Neuronal stem cell (in vitro differentiated cells): ENCODE results near the gene CASKIN2. TPM values are rescaled to one million over a fixed set of nuclear protein-coding genes. Genes with fewer than 3 reads are reported as not detected.

Source experiments
- DNase-seq: peaks from one replicate; pipeline ENCODE4 v3.0.0-alpha.2; 2013; ENCODE audit warnings: low spot score
- H2AFZ ChIP-seq: one replicate; pipeline ENCODE4 v1.6.1; 2013; ENCODE audit warnings: mild to moderate bottlenecking, low read length, inconsistent platforms
- H2AK5ac ChIP-seq: 2 replicates; pipeline ENCODE4 v1.6.1; 2013; ENCODE audit warnings: low read depth, mild to moderate bottlenecking, inconsistent platforms, low read length, moderate library complexity, mixed read lengths
- H2BK120ac ChIP-seq: 2 replicates; pipeline ENCODE4 v1.6.1; 2013; ENCODE audit warnings: low read depth, mild to moderate bottlenecking, inconsistent platforms, low read length, moderate library complexity, mixed read lengths
- H2BK12ac ChIP-seq: one replicate; pipeline ENCODE4 v1.6.1; 2013; ENCODE audit warnings: low read length, inconsistent platforms
- H2BK15ac ChIP-seq: 2 replicates; pipeline ENCODE4 v1.6.1; 2013; ENCODE audit warnings: mild to moderate bottlenecking, low read length, inconsistent platforms, mixed read lengths
- H2BK5ac ChIP-seq: one replicate; pipeline ENCODE4 v1.6.1; 2013; ENCODE audit warnings: inconsistent platforms, mild to moderate bottlenecking, low read length, moderate library complexity
- H3K14ac ChIP-seq: one replicate; pipeline ENCODE4 v1.6.1; 2013; ENCODE audit warnings: low read length, inconsistent platforms
- H3K18ac ChIP-seq: 2 replicates; pipeline ENCODE4 v1.6.1; 2013; ENCODE audit warnings: low read length, inconsistent platforms
- H3K23ac ChIP-seq: 2 replicates; pipeline ENCODE4 v1.6.1; 2013; ENCODE audit warnings: low read depth, mild to moderate bottlenecking, mixed read lengths, low read length, inconsistent platforms; ENCODE audit not compliant: poor library complexity
- H3K27ac ChIP-seq: replicated peaks from 3 replicates; pipeline ENCODE4 v1.5.1; 2013; ENCODE audit warnings: low read length, inconsistent platforms
- H3K27me3 ChIP-seq, 3 experiments: 2 replicates each; pipeline ENCODE4 v1.6.1; 2013; ENCODE audit warnings: low read length in 3 of 3, mild to moderate bottlenecking in 2 of 3, inconsistent platforms in 1 of 3, low read depth in 1 of 3, mixed read lengths in 1 of 3, moderate library complexity in 1 of 3; ENCODE audit not compliant: control insufficient read depth in 3 of 3, insufficient read depth in 3 of 3
- H3K36me3 ChIP-seq, 2 donors: replicated peaks in 1 of 2; 2 replicates each; pipeline ENCODE4 v1.6.1; 2013; ENCODE audit warnings: low read length in 2 of 2; ENCODE audit not compliant: control insufficient read depth in 2 of 2, insufficient read depth in 2 of 2
- H3K4ac ChIP-seq: 2 replicates; pipeline ENCODE4 v1.6.1; 2013; ENCODE audit warnings: inconsistent platforms, mild to moderate bottlenecking, low read length, moderate library complexity
- H3K4me1 ChIP-seq, 2 donors: 1 replicate in 1 of 2; 2 replicates in 1 of 2; pipeline ENCODE4 v1.6.1; 2013; ENCODE audit warnings: low read length in 2 of 2, low read depth in 1 of 2; ENCODE audit not compliant: control insufficient read depth in 2 of 2, insufficient read depth in 1 of 2
- H3K4me2 ChIP-seq: one replicate; pipeline ENCODE4 v1.6.1; 2013; ENCODE audit warnings: mild to moderate bottlenecking, low read length, inconsistent platforms; ENCODE audit not compliant: insufficient read depth, poor library complexity, severe bottlenecking
- H3K4me3 ChIP-seq, 2 donors: 2 replicates each; pipeline ENCODE4 v1.5.1; 2013; ENCODE audit warnings: low read length in 2 of 2, mild to moderate bottlenecking in 2 of 2, inconsistent platforms in 1 of 2, moderate library complexity in 1 of 2
- H3K79me1 ChIP-seq: one replicate; pipeline ENCODE4 v1.6.1; 2013; ENCODE audit warnings: low read depth, mild to moderate bottlenecking, inconsistent platforms, low read length, moderate library complexity
- H3K9ac ChIP-seq: one replicate; pipeline ENCODE4 v1.6.1; 2013; ENCODE audit warnings: mild to moderate bottlenecking, low read depth, low read length, inconsistent platforms; ENCODE audit not compliant: poor library complexity
- H3K9me3 ChIP-seq, 2 donors: replicated peaks in 1 of 2; 2 replicates each; pipeline versions ENCODE3 to v1.6.1; 2013; ENCODE audit warnings: low read length in 2 of 2, mild to moderate bottlenecking in 2 of 2, inconsistent platforms in 1 of 2, low read depth in 1 of 2, mixed read lengths in 1 of 2, moderate library complexity in 1 of 2; ENCODE audit not compliant: control insufficient read depth in 2 of 2, insufficient read depth in 1 of 2
- H4K8ac ChIP-seq: one replicate; pipeline ENCODE4 v1.6.1; 2013; ENCODE audit warnings: low read depth, mild to moderate bottlenecking, inconsistent platforms, low read length, moderate library complexity
- H4K91ac ChIP-seq: one replicate; pipeline ENCODE4 v1.6.1; 2013; ENCODE audit warnings: low read length, low read depth, mild to moderate bottlenecking, inconsistent platforms; ENCODE audit not compliant: poor library complexity
- WGBS, 2 donors: extraction: QIAGEN DNeasy Blood & Tissue Kit; methylation state at CpG; one replicate each; pipeline ENCODE4 v1.1.7; 2013; ENCODE audit warnings: missing lambda C conversion rate in 2 of 2, mixed read lengths in 1 of 2; ENCODE audit not compliant: insufficient read length in 2 of 2, insufficient replicate concordance in 1 of 2; ENCODE audit errors: extremely low coverage in 2 of 2; 5-methylcytosine and 5-hydroxymethylcytosine counted together
- polyA plus RNA-seq, 2 experiments: library from polyadenylated mRNA; stranded (reverse); fragments of 200-250 nt; gene quantifications; one replicate each; pipeline ENCODE4 v1.2.3, GENCODE V29; 2013

The CASKIN2 gene
- 7.5 TPM for polyA plus RNA-seq (2013, experiment 1 of 2)
- 7.9 TPM for polyA plus RNA-seq (2013, experiment 2 of 2)

- Histone ChIP-seq H4K91ac (no peak within 1 kb of the TSS), H4K8ac (no peak within 1 kb of the TSS), H3K4me2 (peak within 1 kb of the TSS; percentile 100), H3K36me3 (peaks cover 21 to 59% of the 10 kb centered on the region in 2 donors), H2AFZ (peak within 1 kb of the TSS; percentile 99), H3K4me1 (peaks cover 12 to 18% of the 10 kb centered on the region in 2 donors), H3K4me3 (peak within 1 kb of the TSS; percentile 67 to 99), H3K4ac (no peak within 1 kb of the TSS), H3K27ac (no peak within 1 kb of the TSS), H2BK5ac (peak within 1 kb of the TSS; percentile 99), H3K9ac (peak within 1 kb of the TSS; percentile 91), H3K27me3 (no peaks in the 10 kb centered on the region), H2BK120ac (no peak within 1 kb of the TSS), H3K23ac (peak within 1 kb of the TSS; percentile 91), H2BK15ac (peak within 1 kb of the TSS; percentile 89), H2AK5ac (peak within 1 kb of the TSS; percentile 66), H3K14ac (peak within 1 kb of the TSS; percentile 97), H3K18ac (peak within 1 kb of the TSS; percentile 99), H2BK12ac (peak within 1 kb of the TSS; percentile 22), H3K79me1 (peaks cover 24% of the 10 kb centered on the region), H3K9me3 (no peaks in the 10 kb centered on the region)
- peak; percentile 95 for DNase-seq
- WGBS, 2 donors, result no CpG with 5 or more reads among the region's 78 CpGs
These were observed at the start of gene CASKIN2 for GRCh38 chr17:75515496-75516254. CASKIN2 (minus strand) TSS chr17:75515537; CDS start chr17:75513804, 1,733 bp downstream.

DNA sequence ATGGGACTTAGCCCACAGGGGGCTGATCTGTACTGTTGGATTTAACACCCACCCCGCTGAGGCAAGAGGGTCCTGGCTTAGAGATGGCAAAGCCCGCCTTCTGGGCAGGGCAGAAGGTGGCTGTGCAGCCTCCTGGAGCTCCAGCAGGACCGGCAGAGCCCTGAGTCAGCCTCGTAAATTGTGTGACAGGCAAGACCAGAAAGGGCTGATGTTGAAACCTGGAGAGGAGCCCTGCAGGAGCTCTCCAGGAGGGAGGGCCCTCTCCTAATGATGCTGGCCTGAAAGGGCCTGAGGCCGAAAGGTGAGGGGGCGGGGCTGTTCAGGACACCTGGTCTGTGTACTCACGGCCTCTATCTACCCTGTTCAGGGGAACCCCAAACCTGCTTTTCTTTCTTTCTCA is 49.7 kb upstream of the CASKIN2 start:
- Histone ChIP-seq H3K27ac (no peak overlapping the region), H2AK5ac (no peak overlapping the region), H2BK12ac (no peak overlapping the region), H3K14ac (no peak overlapping the region), H3K9me3 (no peaks in the 10 kb centered on the region), H3K36me3 (peaks cover 0 to 8% of the 10 kb centered on the region in 2 donors), H4K8ac (no peak overlapping the region), H3K4me2 (no peak overlapping the region), H4K91ac (no peak overlapping the region), H3K9ac (no peak overlapping the region), H2BK5ac (no peak overlapping the region), H3K23ac (no peak overlapping the region), H3K4me1 (peaks cover 0 to 4% of the 10 kb centered on the region in 2 donors), H3K4ac (no peak overlapping the region), H2BK120ac (no peak overlapping the region), H3K27me3 (peaks cover 0 to 31% (median 0%) of the 10 kb centered on the region in 3 experiments), H3K18ac (no peak overlapping the region), H2BK15ac (no peak overlapping the region), H3K79me1 (peaks cover 3% of the 10 kb centered on the region), H2AFZ (no peak overlapping the region), H3K4me3 (no peak overlapping the region)
- no CpG with 5 or more reads among the region's 7 CpGs for WGBS, 2 donors
- no peak for DNase-seq

GRCh38 chr17:75564195-75564594 is 48.9 kb upstream of the CASKIN2 start:
- Histone ChIP-seq H4K91ac (no peak overlapping the region), H3K27me3 (peaks cover 0 to 28% (median 0%) of the 10 kb centered on the region in 3 experiments), H3K9ac (no peak overlapping the region), H3K4me3 (no peak overlapping the region), H3K36me3 (peaks cover 0 to 8% of the 10 kb centered on the region in 2 donors), H3K4me1 (no peaks in the 10 kb centered on the region), H3K14ac (no peak overlapping the region), H3K23ac (no peak overlapping the region), H3K18ac (no peak overlapping the region), H2AFZ (no peak overlapping the region), H2AK5ac (no peak overlapping the region), H3K9me3 (no peaks in the 10 kb centered on the region), H3K27ac (no peak overlapping the region), H2BK12ac (no peak overlapping the region), H2BK15ac (no peak overlapping the region), H2BK120ac (no peak overlapping the region), H4K8ac (no peak overlapping the region), H3K4me2 (no peak overlapping the region), H2BK5ac (no peak overlapping the region), H3K4ac (no peak overlapping the region), H3K79me1 (peaks cover 3% of the 10 kb centered on the region)
- no CpG with 5 or more reads among the region's 11 CpGs for WGBS, 2 donors
- DNase-seq, result no peak

DNA sequence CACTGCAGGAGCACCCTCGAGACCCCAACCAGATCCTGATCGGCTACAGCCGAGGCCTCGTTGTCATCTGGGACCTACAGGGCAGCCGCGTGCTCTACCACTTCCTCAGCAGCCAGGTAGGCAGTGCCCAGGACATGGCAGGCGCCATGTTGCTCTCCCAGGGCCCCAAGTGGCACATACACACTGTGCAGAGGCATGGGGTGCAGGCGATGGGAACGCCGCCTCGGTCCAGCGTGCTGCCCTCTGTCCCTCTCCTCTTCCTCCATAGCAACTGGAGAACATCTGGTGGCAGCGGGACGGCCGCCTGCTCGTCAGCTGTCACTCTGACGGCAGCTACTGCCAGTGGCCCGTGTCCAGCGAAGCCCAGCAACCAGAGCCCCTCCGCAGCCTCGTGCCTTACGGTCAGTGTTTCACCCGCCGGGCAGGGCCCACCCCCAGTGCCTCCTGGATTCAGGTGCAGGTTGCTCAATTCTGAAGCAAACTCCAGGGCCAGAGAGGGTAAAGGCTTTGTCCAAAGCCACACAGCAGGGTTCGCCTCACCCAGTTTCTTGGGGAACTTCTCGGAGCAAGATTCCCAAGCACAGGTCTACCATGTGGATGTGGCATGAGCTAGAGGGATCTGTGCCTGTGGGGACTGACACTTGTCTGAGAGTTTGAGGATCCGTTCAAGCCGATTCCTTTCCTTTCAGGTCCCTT is 47.9 kb upstream of the CASKIN2 start:
- Histone ChIP-seq H2BK12ac (no peak overlapping the region), H2BK5ac (no peak overlapping the region), H2BK120ac (no peak overlapping the region), H3K4me1 (no peaks in the 10 kb centered on the region), H4K91ac (no peak overlapping the region), H3K4ac (no peak overlapping the region), H3K36me3 (peaks cover 0 to 5% of the 10 kb centered on the region in 2 donors), H3K9me3 (no peaks in the 10 kb centered on the region), H3K27ac (no peak overlapping the region), H3K18ac (no peak overlapping the region), H2AFZ (no peak overlapping the region), H3K9ac (no peak overlapping the region), H3K23ac (no peak overlapping the region), H3K79me1 (peaks cover 6% of the 10 kb centered on the region), H3K14ac (peak overlapping the region; percentile 56), H4K8ac (no peak overlapping the region), H3K4me2 (no peak overlapping the region), H3K27me3 (peaks cover 0 to 28% (median 0%) of the 10 kb centered on the region in 3 experiments), H2BK15ac (no peak overlapping the region), H2AK5ac (no peak overlapping the region), H3K4me3 (no peak overlapping the region)
- WGBS, 2 donors, result no CpG with 5 or more reads among the region's 28 CpGs
- DNase-seq, result no peak
